Brain microvascular endothelial cell (primary cell): ENCODE measurements around the gene R3HDM4.
"Not testable (repeated sequence)": the region's sequence is repeated elsewhere in the genome, so short reads cannot be mapped to it uniquely, and the experiment has no call there.

ENCODE experiments used
- DNase-seq: peaks from one replicate; pipeline ENCODE4 v3.0.0-alpha.2; 2020
- H3K27ac ChIP-seq: fragments of 250-450 bp; sonication (Bioruptor Pico); 2 replicates; pipeline ENCODE4 v1.5.1; 2020; ENCODE audit warnings: mild to moderate bottlenecking, moderate library complexity
- H3K27me3 ChIP-seq: fragments of 250-450 bp; sonication (Bioruptor Pico); replicated peaks from 2 replicates; pipeline ENCODE4 v1.5.1; 2020; ENCODE audit warnings: mild to moderate bottlenecking
- H3K36me3 ChIP-seq: fragments of 250-450 bp; sonication (Bioruptor Pico); replicated peaks from 2 replicates; pipeline ENCODE4 v1.5.1; 2020; ENCODE audit warnings: mild to moderate bottlenecking
- H3K4me3 ChIP-seq: 2 replicates; pipeline ENCODE4 v1.5.1; 2011; ENCODE audit warnings: low read depth, mild to moderate bottlenecking, control low read depth, low read length, moderate library complexity
- CTCF ChIP-seq: IDR thresholded peaks from 2 replicates; pipeline ENCODE4 v1.5.1; 2011; ENCODE audit warnings: low read depth, mild to moderate bottlenecking, moderate library complexity, low read length, control low read depth, inconsistent platforms; ENCODE audit errors: missing control alignments
- in situ Hi-C: cut with HindIII; loops from 2 replicates; pipeline ENCODE4 v1.10.0; 2017; ENCODE audit warnings: low sequenced_read_pairs, low pct_ligation_motif_present

The R3HDM4 gene

DNA sequence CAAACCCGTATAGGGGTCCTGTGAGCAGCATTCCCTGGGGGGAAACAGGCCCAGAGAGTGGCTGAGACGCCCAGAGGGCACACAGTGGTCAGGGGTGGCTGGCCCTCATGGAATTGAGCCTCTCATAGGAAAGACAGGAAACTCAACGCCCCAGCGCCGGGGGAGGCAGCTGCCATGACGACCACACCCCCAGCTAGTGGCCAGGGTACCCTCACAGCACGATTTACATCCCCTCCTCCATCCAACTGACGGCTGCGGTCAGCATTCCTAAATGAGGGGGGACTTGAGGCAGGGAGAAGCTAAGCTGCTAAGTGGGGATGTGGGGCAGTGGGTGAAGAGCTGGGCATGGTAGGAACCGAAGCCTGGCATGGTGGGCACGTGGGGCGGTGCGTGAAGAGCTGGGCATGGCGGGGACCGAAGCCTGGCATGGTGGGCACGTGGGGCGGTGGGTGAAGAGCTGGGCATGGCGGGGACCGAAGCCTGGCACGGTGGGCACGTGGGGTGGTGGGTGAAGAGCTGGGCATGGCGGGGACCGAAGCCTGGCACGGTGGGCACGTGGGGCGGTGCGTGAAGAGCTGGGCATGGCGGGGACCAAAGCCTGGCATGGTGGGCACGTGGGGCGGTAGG, 30.0 kb downstream of the R3HDM4 start:
- Histone ChIP-seq H3K27me3 (no peaks in the 10 kb centered on the region), H3K4me3 (no peak overlapping the region), H3K27ac (no peak overlapping the region), H3K36me3 (peaks cover 58% of the 10 kb centered on the region)
- no peak for DNase-seq
- no peak for TF ChIP-seq CTCF
- in situ Hi-C loops, result no loop called here

GRCh38 chr19:881385-882071, 31.5 kb downstream of the R3HDM4 start:
- no peak for DNase-seq
- Histone ChIP-seq H3K36me3 (peaks cover 57% of the 10 kb centered on the region), H3K27me3 (no peaks in the 10 kb centered on the region), H3K4me3 (no peak overlapping the region), H3K27ac (no peak overlapping the region)
- no peak for TF ChIP-seq CTCF
- in situ Hi-C loops, result no loop called here

DNA sequence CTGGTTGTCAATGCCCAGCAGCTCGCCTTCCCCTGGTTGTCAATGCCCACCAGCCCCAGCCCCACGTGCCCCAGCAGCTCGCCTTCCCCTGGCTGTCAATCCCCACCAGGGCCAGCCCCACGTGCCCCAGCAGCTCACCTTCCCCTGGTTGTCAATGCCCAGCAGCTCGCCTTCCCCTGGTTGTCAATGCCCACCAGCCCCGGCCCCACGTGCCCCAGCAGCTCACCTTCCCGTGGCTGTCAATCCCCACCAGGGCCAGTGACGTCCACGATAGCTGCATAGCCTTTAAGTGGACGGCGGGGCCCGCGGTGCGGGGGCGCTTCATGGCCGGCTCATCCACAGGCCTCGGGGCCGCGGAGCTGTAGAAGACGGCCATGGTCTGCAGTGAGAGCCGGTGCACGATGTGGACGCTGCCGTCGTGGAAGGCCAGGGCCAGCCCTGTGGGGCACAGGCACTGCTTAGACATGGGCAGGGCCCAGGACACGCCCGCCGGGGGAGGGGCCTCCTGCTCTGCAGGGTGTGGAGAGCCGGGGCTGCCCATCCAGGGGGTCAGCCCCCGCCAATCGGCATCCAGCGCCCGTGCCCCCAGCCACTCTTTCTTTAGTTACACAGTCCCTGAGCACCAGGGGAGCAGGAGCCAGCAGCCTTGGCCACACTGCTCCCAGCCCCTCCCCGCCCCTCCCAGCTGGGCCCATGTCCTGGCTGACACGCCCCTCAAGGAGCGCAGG, 33.1 kb downstream of the R3HDM4 start:
- H3K27ac ChIP-seq, result no peak overlapping the region
- TF ChIP-seq CTCF, result no peak
- peaks cover 51% of the 10 kb centered on the region for H3K36me3 ChIP-seq
- in situ Hi-C loops, result no loop called here
- H3K27me3 ChIP-seq, result no peaks in the 10 kb centered on the region
- no peak overlapping the region for H3K4me3 ChIP-seq
- no peak for DNase-seq

GRCh38 chr19:878751-879561, 34.1 kb downstream of the R3HDM4 start:
- H3K27me3 ChIP-seq, DNase-seq, H3K4me3 ChIP-seq, H3K27ac ChIP-seq, in situ Hi-C loops: not testable (repeated sequence)
- H3K36me3 ChIP-seq, result peaks cover 50% of the 10 kb centered on the region

DNA sequence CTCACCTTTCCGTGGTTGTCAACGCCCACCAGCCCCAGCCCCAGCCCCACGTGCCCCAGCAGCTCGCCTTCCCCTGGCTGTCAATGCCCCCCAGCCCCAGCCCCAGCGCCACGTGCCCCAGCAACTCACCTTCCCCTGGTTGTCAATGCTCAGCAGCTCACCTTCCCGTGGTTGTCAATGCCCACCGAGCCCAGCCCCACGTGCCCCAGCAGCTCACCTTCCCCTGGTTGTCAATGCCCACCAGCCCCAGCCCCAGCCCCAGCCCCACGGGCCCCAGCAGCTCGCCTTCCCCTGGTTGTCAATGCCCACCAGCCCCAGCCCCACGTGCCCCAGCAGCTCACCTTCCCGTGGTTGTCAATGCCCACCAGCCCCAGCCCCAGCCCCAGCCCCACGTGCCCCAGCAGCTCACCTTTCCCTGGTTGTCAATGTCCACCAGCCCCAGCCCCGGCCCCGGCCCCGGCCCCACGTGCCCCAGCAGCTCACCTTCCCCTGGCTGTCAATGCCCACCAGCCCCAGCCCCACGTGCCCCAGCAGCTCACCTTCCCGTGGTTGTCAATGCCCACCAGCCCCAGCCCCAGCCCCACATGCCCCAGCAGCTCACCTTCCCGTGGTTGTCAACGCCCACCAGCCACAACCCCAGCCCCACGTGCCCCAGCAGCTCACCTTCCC, 34.9 kb downstream of the R3HDM4 start:
- H3K36me3 ChIP-seq, result peaks cover 52% of the 10 kb centered on the region
- H3K27ac ChIP-seq, DNase-seq, in situ Hi-C loops, H3K27me3 ChIP-seq, H3K4me3 ChIP-seq: not testable (repeated sequence)

- no peak for TF ChIP-seq CTCF
- in situ Hi-C loops, result no loop called here
- peaks cover 47% of the 10 kb centered on the region for H3K36me3 ChIP-seq
These were observed 36.2 kb downstream of the R3HDM4 start for GRCh38 chr19:876780-877314.

More at GRCh38 chr19:876780-877314, 36.2 kb downstream of the R3HDM4 start:
- H3K27me3 ChIP-seq, result no peaks in the 10 kb centered on the region
- DNase-seq, result no peak
- no peak overlapping the region for H3K4me3 ChIP-seq
- H3K27ac ChIP-seq, result no peak overlapping the region
